Activated effector memory CD4-positive, alpha-beta T cell treated with anti-CD3 and anti-CD28 coated beads, Interleukin-2, amount 50 U/mL, for 16 hours (primary cell): ENCODE data around the gene SCEL.
"Not testable (repeated sequence)": the region's sequence is repeated elsewhere in the genome, so short reads cannot be mapped to it uniquely, and the experiment has no call there.

ENCODE experiments used
- DNase-seq: peaks from one replicate; pipeline ENCODE4 v3.0.0-alpha.2; 2020

Gene SCEL

DNA sequence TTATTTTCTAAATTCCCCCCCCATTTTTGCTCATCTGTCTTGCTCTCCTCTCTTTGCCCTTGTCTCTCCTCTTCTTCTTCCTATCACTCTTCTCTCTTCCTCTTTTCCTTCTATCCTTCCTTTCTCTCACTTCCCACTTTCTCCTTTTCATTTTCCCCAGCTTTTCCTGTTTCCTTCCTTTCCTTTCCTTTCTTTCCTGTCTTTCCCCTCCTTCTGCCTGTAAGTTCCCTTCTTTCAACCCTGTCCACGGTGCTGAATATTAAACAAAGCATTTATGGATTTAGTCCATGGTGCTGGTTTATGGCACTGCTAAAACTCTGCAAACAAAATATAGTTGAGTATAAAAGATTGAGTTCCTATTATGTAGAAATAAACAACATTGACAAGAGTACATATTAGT is 27.6 kb downstream of the SCEL start:
- DNase-seq, result no peak

GRCh38 chr13:77565635-77566034 is 30.1 kb downstream of the SCEL start:
- DNase-seq, result no peak

DNA sequence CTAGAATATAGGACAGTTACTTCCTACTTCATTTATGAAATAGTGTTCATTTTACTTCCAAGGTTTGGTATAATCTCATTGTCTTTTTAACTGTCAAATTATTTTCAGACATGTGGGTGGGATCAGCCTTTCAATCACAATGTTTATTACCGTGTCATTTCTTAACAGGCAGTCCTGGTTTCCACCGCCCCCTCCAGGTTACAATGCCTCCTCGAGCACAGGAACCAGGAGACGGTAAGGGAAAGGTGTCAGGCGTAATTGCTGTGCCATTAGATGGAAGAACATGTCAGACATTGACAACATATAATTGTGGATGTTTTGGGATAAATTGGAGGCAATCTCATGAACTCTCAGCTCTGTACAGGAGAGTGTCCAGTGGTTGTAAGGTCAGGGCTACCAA is 36.5 kb downstream of the SCEL start:
- no peak for DNase-seq

- no peak for DNase-seq
These were observed 38.6 kb downstream of the SCEL start for GRCh38 chr13:77574096-77574495.

GRCh38 chr13:77579959-77580358 is 44.5 kb downstream of the SCEL start:
- DNase-seq, result no peak

- no peak for DNase-seq
These were observed 45.2 kb downstream of the SCEL start for GRCh38 chr13:77580748-77581147.

DNA sequence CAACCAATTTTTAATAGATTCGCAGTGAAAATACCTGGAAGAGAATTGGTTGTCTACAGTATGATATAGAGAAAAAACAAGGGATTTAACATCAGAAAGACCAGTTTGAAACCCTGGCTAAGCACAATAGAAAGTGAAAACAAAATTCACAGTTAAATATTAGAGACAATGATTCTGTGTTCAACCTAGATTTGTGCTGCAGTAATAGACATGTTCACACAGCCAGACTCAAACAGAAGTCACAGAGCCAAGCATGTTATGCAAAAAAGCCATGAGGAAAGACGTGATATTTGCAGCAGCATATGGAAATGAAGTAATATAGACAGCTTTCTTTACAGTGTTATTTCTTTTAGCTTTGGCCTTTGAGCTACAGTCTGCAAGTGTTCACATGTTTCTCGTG is 48.1 kb downstream of the SCEL start:
- DNase-seq, result no peak

- no peak for DNase-seq
These were observed 48.6 kb downstream of the SCEL start for GRCh38 chr13:77584106-77584505.

GRCh38 chr13:77595166-77595810 is 59.8 kb downstream of the SCEL start:
- DNase-seq, result no peak

- no peak for DNase-seq
These were observed 61.3 kb downstream of the SCEL start for GRCh38 chr13:77596777-77597176.

GRCh38 chr13:77599351-77599750 is 63.8 kb downstream of the SCEL start:
- DNase-seq, result no peak

DNA sequence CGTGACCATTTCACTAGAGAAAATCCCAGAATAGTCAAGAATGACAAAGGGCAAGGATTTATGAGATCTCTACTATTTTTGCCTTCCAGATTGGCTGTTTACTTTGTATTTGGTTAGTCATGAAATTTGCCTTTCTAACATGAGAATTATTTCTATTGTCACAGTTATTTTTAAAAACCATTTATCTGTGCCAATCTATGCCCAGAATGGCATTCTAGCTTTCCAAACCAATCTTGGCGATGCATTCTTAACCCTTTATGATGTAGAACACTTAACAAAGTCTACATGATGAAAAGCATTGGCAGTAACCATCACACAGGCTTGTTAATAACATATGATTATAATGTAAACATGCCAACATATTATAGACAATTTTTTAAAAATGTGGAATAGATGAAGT is 65.2 kb downstream of the SCEL start:
- DNase-seq, result no peak

GRCh38 chr13:77611068-77611467 is 75.6 kb downstream of the SCEL start:
- no peak for DNase-seq

GRCh38 chr13:77616027-77616426 is 80.5 kb downstream of the SCEL start:
- no peak for DNase-seq

- DNase-seq, result no peak
These were observed 84.1 kb downstream of the SCEL start for GRCh38 chr13:77619655-77620054.

DNA sequence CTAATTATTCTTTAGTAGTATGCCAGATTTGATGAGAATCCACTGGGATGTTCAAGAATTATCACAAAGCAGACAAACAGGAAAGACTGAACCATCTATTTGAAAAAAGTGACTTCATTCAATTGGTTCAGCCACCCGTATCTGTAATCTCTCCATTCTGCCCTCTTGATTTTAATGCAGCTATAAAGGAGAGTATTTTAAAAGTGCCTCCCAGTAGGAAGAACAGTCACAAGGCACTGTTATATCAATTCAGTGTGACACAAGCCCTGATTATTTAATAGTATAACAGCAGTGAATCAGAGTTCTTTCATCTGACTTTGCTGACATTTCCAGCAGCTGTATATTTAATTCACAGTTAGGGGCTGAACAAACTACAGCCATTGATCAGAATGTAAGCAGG is 84.6 kb downstream of the SCEL start:
- DNase-seq, result no peak

DNA sequence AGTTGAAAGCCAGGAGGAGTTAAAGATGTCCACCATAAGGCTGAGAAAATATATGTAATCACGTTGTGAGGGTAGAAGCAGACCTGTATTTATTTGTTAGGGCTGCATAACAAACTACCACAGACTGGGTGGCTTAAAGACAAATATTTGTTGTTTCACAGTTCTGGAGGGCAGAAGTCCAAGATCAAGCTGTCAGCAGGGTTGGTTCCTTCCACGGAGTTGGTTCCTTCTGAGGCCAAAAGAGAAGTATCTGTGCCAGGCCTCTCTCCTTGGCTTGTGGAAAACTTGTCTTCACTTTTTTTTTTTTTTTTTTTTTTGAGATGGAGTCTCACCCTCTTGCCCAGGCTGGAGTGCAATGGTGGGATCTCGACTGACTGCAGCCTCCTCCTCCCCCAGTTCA is 88.3 kb downstream of the SCEL start:
- DNase-seq, result no peak

DNA sequence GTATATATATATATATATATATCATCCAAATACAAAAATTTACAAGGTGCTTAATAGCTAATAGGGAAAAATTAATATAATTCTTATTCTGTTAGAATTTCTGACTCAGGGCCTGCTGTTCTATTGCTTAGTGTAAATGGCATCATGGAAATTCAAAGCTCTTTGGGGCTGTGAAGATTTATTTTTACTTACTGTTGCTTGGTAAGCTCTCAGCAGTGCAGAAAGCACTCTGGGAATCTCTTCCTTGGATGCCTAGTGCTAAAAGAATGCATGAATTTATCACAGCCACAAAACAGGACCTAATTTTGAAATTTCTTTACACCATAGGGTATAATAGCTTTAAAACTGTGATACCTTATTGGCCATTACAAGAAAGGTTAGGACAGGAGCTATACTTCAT is 92.7 kb downstream of the SCEL start:
- no peak for DNase-seq

DNA sequence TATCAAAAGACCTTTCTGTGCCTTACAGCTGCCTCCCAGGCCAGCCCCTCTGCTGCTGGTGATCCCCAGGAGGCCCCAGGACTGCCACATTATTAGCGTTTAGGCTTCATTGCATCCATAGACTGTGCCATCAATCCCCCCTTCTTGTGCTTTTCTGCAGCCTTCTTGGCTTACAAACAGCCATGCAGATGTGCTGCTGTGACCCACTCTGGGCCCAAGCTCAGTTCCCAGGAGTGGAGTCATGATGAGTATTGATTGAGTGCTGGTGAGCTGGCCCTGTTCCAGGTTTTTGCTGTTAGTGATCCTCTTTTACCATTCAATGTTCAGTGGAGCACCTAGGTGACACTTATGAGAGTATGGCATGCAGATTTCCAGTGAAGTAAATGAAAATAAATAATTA is 102.1 kb downstream of the SCEL start:
- DNase-seq, result no peak

DNA sequence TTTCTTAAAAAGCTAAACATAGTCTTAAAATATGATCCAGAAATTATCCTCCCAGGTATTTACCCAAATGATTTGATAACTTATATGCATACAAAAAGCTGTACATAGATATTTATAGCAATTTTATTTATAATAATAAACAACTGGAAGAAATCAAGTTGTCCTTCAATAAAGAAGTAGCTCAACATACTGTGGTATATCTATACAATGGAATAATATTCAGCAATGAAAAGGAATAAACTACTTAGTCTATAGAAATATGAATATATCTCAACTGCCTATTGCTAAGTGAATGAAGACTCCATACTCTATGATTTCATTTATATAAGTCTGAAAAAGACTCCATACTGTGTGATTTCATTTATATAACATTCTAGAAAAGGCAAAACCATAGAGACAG is 114.9 kb downstream of the SCEL start:
- no peak for DNase-seq

DNA sequence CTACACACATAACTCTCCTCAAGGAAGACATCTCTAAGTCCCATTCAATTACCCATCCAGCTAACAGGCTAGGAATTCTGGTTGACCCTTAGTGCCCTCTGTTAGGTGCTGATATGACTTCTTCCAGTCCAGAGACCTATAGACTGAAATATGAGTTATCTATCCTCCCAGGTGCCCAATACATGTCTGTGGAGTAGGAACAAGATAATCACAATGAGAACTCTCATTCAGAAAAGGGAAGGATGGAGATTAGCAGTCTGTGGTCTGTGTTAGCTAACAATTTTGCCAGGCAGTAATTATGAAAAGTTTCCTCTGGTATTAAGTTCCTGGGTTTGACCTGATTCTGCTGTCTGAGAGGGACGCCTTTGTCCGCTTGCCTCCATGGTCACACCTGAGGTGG is 117.8 kb downstream of the SCEL start:
- no peak for DNase-seq

DNA sequence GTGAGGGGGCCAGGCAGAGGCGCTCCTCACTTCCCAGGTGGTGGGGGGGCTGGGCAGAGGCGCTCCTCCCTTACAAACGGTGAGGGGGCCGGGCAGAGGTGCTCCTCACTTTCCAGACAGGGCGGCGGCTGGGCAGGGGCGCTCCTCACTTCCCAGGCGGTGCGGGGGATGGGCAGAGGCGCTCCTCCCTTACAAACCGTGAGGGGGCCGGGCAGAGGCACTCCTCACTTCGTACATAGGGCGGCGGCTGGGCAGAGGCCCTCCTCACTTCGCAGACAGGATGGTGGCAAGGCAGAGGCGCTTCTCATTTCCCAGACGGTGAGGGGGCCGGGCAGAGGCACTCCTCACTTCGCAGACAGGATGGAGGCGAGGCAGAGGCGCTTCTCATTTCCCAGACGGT is 124.5 kb downstream of the SCEL start:
- DNase-seq, result not testable (repeated sequence)

DNA sequence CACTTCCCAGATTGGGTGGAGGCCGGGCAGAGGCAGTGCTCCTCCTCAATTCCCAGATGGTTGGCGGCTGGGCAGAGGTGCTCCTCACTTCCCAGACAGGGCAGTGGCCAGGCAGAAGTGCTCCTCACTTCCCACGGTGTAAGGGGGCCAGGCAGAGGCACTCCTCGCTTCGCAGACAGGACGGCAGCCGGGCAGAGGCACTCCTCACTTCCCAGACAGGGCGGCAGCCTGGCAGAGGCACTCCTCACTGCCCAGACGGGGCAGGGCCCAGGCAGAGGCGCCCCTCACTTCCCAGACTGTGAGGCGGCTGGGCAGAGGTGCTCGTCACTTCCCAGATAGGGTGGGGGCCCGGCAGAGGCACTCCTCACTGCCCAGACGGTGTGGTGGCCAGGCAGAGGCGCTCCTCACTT is 125.3 kb downstream of the SCEL start:
- no peak for DNase-seq

GRCh38 chr13:77662301-77662700 is 126.8 kb downstream of the SCEL start:
- not testable (repeated sequence) for DNase-seq

GRCh38 chr13:77662831-77663230 is 127.3 kb downstream of the SCEL start:
- DNase-seq, result not testable (repeated sequence)

DNA sequence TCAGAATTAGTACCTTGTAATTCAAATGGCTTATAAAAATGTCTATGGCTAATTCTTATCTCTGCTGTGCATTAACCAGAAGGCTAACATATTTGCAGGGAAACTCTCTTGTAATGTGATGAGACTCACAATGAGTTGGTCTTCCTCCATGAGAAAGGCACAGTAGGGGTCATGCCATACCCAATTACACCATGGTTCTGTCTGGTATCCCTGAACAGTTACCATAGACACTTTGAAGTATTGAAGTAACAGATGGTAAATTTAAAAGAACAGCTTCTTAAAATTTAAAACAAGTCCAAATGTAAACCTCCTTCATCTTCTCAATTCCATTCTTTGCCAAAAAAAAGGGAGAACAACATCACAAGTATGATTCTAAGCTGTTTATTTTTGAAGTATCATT is 139.3 kb downstream of the SCEL start:
- no peak for DNase-seq
